Ramos (cell line): ENCODE data around the gene GTF2IRD1.
"Not testable (repeated sequence)": the region's sequence is repeated elsewhere in the genome, so short reads cannot be mapped to it uniquely, and the experiment has no call there.

Experiments
- in situ Hi-C: fragments of 300-500 bp; cut with MboI; formaldehyde crosslinking; loops from one replicate; pipeline ENCODE4 v1.14.3; 2022; ENCODE audit warnings: low sequenced_read_pairs; ENCODE audit not compliant: unreplicated experiment

GTF2IRD1 gene

GRCh38 chr7:74505471-74506324 is 52.0 kb downstream of the GTF2IRD1 start:
- in situ Hi-C loops = no loop called here

DNA sequence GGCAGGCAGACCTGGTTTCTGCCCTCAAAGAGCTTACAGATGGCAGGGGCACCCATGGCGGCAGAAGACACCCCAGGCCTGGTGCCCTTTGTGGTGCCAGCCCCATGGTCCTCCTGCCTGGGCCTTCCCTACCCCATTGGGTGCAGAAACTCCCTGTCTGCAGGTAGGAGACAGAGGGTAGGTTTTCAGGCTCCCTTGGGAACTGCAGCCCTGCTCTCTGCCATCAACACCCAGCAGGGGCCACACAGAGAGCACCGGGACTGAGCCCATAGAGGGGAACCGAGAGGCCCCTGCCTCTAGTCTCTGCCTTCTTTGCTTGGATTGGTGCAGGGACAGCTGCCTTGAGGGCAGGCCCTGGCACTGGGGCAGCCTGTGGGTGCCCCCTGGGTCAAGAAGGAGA is 52.6 kb downstream of the GTF2IRD1 start:
- in situ Hi-C loops = no loop called here

DNA sequence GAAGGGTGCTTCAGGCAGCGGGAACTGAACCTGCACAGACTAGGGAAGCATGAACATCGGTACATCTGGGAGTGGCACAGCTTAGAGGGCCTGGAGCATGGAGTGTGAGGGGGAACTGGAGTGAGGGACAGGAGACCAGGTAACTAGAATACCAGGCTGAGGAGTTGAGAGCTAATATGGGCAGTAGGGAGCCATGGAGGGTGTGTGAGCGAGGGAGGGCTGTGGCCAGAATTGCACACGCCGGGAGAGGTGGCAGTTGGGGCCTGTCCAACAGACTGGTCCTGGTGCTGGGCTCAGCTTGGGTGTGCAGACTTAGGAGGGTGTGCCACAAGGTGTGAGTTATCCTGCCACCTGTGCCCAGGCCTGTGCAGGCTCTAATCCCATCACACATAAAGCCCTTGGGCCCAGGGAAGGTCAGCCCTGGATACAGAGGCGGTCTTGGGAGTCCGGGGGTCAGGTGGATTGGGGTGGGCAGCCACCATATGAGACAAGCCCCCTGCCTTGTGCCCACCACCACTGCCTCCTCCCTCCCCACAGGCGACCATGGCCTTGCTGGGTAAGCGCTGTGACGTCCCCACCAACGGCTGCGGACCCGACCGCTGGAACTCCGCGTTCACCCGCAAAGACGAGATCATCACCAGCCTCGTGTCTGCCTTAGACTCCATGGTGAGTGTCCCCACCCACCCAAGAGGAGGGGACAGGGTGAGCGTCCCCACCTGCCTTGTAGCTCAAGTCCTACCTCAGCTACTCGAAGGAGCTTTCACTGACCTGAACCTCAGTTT is 54.0 kb downstream of the GTF2IRD1 start:
- in situ Hi-C loops = no loop called here

DNA sequence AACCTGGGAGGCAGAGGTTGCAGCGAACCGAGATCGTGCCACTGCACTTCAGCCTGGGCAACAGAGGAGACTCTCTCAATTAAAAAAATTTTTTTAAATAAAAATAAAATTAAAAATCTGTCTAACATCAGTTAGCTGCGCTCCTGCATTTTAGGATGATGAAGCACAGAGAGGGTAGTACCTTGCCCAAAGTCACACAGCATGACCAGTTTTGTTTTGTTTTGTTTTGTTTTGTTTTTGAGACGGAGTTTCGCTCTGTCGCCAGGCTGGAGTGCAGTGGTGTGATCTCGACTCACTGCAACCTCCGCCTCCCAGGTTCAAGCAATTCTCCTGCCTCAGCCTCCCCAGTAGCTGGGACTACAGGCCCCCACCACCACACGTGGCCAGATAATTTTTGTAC is 55.7 kb downstream of the GTF2IRD1 start:
- in situ Hi-C loops = not testable (repeated sequence)

DNA sequence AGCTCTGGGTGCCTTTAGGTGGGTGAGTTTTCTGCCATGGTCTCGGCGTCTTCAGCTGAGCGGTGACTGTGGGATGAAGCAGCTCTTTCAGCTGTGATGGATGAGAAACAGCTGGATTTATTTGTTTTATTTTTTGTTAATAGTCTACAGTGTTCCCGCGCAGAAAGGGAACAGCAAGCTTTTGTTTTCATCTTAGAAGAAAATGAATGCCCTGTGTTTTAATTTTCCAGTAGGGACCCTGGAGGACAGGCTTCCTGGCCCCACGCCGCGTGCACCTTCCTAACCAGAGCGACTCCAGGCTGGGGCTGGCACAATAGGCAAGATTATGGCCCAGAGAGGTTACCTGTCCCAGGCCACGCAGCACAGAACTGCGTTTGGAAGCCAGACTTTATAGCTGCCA is 57.6 kb downstream of the GTF2IRD1 start:
- in situ Hi-C loops = no loop called here

- in situ Hi-C loops = no loop called here
Measured at GRCh38 chr7:74512762-74513161, 59.1 kb downstream of the GTF2IRD1 start.

GRCh38 chr7:74514131-74514591 is 60.5 kb downstream of the GTF2IRD1 start:
- in situ Hi-C loops = no loop called here

- in situ Hi-C loops = no loop called here
Measured at GRCh38 chr7:74515276-74515675, 61.6 kb downstream of the GTF2IRD1 start.

- in situ Hi-C loops = no loop called here
Measured at GRCh38 chr7:74516214-74516613, 62.5 kb downstream of the GTF2IRD1 start.

DNA sequence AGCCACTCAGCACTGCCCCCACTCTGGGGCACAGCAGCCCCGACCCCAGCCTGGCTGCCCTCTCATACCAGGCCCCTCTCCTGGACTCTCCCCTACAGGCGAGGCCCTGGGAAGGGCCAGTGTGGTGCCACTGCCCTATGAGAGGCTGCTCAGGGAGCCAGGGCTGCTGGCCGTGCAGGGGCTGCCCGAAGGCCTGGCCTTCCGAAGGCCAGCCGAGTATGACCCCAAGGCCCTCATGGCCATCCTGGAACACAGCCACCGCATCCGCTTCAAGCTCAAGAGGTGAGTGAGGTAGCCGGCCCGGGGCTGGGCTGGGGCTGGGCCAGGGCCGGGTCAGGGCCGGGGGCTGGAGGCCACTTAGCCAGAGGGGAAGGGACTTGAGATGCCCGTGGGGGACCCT is 64.3 kb downstream of the GTF2IRD1 start:
- in situ Hi-C loops = no loop called here

DNA sequence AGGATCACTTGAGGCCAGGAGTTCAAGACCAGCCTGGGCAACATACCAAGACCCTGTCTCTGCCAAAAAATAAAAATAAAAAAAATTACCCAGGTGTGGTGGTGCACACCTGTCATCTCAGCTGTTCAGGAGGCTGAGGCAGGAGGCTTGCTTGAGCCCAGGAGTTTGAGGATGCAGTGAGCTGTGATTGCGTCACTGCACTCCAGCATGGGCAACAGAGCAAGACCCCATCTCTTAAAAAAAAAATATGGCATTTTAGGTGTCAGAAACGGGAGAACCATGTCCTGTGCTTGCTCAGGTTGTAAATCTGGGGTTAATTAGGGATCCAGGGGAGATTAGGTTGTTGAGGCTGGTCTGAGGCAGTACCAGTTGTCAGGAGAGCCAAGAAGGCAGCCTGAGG is 64.9 kb downstream of the GTF2IRD1 start:
- in situ Hi-C loops = no loop called here

- in situ Hi-C loops = no loop called here
Measured at GRCh38 chr7:74519395-74519794, 65.7 kb downstream of the GTF2IRD1 start.

DNA sequence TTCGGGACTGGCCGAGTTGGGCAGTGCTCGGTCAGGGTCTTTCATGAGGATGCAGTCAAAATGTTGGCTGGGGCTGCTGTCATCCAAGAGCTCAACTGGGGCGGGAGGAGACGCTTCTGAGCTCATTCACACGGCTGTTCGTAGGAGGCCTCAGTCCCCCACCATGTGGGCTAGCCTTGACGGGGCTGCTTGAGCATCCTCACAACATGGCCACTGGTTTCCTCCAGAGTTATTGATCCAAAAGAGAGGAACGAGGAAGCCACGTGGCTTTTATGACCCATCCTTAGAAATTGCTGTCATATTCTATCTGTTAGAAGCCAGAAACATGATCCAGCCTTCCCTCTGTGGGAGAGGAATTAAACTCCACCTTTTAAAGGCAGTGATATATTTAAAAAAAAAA is 68.1 kb downstream of the GTF2IRD1 start:
- in situ Hi-C loops = no loop called here

GRCh38 chr7:74522281-74522905 is 68.7 kb downstream of the GTF2IRD1 start:
- in situ Hi-C loops = no loop called here

DNA sequence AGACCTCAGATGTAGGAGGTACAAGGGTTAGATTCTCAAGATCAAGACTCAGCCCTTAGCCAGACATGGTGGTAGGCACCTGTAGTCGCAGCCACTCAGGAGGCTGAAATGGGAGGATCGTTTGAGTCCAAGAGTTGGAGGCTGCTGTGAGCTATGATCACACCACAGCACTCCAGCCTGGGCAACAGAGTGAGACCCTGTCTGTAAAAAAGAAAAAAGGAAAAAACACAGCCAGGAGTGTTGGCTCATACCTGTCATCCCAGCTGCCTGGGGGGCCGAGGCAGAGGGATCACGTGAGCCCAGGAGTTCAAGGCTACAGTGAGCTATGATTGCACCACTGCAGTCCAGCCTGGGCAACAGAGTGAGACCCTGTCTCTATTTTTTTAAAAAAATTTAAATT is 69.3 kb downstream of the GTF2IRD1 start:
- in situ Hi-C loops = no loop called here

GRCh38 chr7:74525140-74525539 is 71.4 kb downstream of the GTF2IRD1 start:
- in situ Hi-C loops = no loop called here

- in situ Hi-C loops = no loop called here
Measured at GRCh38 chr7:74525881-74526280, 72.2 kb downstream of the GTF2IRD1 start.

GRCh38 chr7:74526780-74527179 is 73.1 kb downstream of the GTF2IRD1 start:
- in situ Hi-C loops = no loop called here

DNA sequence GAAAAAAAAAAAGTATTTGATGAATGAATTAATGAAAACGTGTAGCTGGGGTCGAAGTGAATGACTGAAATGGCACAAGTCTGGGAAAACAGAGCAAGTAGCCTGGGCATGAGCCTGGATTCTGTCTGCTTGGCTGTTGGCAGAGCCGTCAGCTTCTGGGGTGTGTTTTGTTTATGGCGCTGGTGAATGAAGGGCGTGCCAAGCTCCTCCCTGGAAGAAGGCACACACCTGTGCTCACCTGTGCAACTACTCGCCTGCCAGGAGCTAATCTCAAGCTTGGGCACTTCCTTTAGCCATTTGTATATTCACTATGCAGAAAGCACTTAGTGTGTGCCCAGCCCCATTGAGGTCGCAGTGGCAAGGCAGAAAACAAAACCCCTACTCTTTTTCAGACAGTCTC is 74.1 kb downstream of the GTF2IRD1 start:
- in situ Hi-C loops = no loop called here

- in situ Hi-C loops = not testable (repeated sequence)
Measured at GRCh38 chr7:74528773-74529172, 75.1 kb downstream of the GTF2IRD1 start.

DNA sequence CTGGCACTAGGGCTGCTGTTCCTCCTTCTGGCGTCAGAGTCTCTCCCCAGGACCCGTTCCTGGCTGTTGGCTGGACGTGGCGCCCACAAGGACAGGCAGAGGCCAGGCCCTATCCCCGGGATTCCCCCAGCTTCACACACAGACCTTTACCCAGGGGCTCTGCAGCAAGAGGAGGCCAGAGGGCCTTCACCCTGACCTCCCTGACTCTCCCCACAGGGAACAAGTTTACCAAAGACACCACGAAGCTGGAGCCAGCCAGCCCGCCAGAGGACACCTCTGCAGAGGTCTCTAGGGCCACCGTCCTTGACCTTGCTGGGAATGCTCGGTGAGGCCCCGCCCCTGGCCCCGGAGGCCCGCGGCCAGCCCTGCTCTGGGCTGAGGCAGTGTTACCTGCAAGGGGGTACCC is 82.2 kb downstream of the GTF2IRD1 start:
- in situ Hi-C loops = no loop called here
